HepG2 (cell line): Measurements from ENCODE around the gene RERE. TPM values are rescaled to one million over a fixed set of nuclear protein-coding genes. Genes with fewer than 3 reads are reported as not detected.
A peak's percentile ranks its signal among the peaks of the same experiment; 100 is the strongest.

Experiments used
- HMG20A ChIP-seq: IDR thresholded peaks from 2 replicates; pipeline ENCODE4 v1.6.1; 2016; ENCODE audit warnings: borderline replicate concordance
- LCORL ChIP-seq, 2 experiments: fragments of 450-650 bp in 1 of 2; sonication (generic) in 1 of 2; formaldehyde crosslinking in 1 of 2; IDR thresholded peaks; 2 replicates each; pipeline versions ENCODE4 v1.5.0 to v1.6.1; 2017 to 2020; ENCODE audit warnings: antibody characterized with exemption in 1 of 2, missing genetic modification reagents in 1 of 2
- PCBP1 ChIP-seq: fragments of 200-400 bp; formaldehyde crosslinking; IDR thresholded peaks from 2 replicates; pipeline ENCODE4 v1.6.1; 2017; ENCODE audit warnings: mild to moderate bottlenecking, low read depth, low read length, borderline replicate concordance
- POLR2G ChIP-seq: fragments of 200-400 bp; formaldehyde crosslinking; IDR thresholded peaks from 2 replicates; pipeline ENCODE4 v1.6.1; 2018; ENCODE audit warnings: mild to moderate bottlenecking, low read depth, low read length, moderate library complexity
- RBM22 ChIP-seq: fragments of 200-400 bp; formaldehyde crosslinking; optimal IDR thresholded peaks from 2 replicates; pipeline ENCODE3; 2017; ENCODE audit warnings: mild to moderate bottlenecking, low read length, moderate library complexity
- YEATS4 ChIP-seq: sonication (generic); formaldehyde crosslinking; IDR thresholded peaks from 2 replicates; pipeline ENCODE4 v1.4.0; 2020; ENCODE audit warnings: missing genetic modification reagents, borderline replicate concordance
- ZBTB38 ChIP-seq: sonication (generic); formaldehyde crosslinking; IDR thresholded peaks from 2 replicates; pipeline ENCODE4 v1.5.1; 2020; ENCODE audit warnings: mild to moderate bottlenecking, missing genetic modification reagents
- ZFY ChIP-seq: sonication (generic); formaldehyde crosslinking; IDR thresholded peaks from 2 replicates; pipeline ENCODE4 v1.4.0; 2020; ENCODE audit warnings: missing genetic modification reagents
- ZNF292 ChIP-seq: sonication (generic); formaldehyde crosslinking; IDR thresholded peaks from 2 replicates; pipeline ENCODE4 v1.8.1; 2022; ENCODE audit warnings: mild to moderate bottlenecking, low read depth, missing genetic modification reagents, borderline replicate concordance
- ZNF382 ChIP-seq: sonication (generic); formaldehyde crosslinking; IDR thresholded peaks from 2 replicates; pipeline ENCODE4 v1.5.0; 2020; ENCODE audit warnings: missing genetic modification reagents, mild to moderate bottlenecking, borderline replicate concordance
- ZNF543 ChIP-seq: sonication (generic); formaldehyde crosslinking; IDR thresholded peaks from 2 replicates; pipeline ENCODE4 v1.4.0; 2020; ENCODE audit warnings: mild to moderate bottlenecking, missing genetic modification reagents
- ZNF7 ChIP-seq: IDR thresholded peaks from 2 replicates; pipeline ENCODE4 v1.6.1; 2016; ENCODE audit warnings: missing biosample characterization, missing genetic modification reagents
- ZNF710 ChIP-seq: sonication (generic); formaldehyde crosslinking; IDR thresholded peaks from 2 replicates; pipeline ENCODE4 v1.5.0; 2020; ENCODE audit warnings: mild to moderate bottlenecking, missing genetic modification reagents, borderline replicate concordance
- polyA plus RNA-seq, 8 experiments: library from polyadenylated mRNA; depleted of rRNA in 3 of 8; stranded (reverse) in 7 of 8; unstranded in 1 of 8; fragments of >200 nt; fragmentation: Illumina TruSeq in 4 of 8; extraction: Trizol in 4 of 8; gene quantifications; 2 replicates each; pipeline versions ENCODE4 v1.2.1 to v1.2.3, GENCODE V29; 2011 to 2016; ENCODE audit warnings: low read depth in 4 of 8, missing spikeins in 1 of 8, mixed read lengths in 1 of 8; ENCODE audit not compliant: insufficient read depth in 1 of 8
- total RNA-seq, 5 experiments: library from RNA; depleted of rRNA; stranded (reverse); fragments of >200 nt; fragmentation: Illumina TruSeq; extraction: Trizol; gene quantifications; 2 replicates each; pipeline ENCODE4 v1.2.3, GENCODE V29; 2016; ENCODE audit warnings: low read depth in 1 of 5
- TF ChIP-seq, protein P1 (sequence below): sonication (generic); formaldehyde crosslinking; IDR thresholded peaks from 2 replicates; pipeline ENCODE4 v1.5.0; 2020; ENCODE audit warnings: mild to moderate bottlenecking, missing genetic modification reagents, borderline replicate concordance
- TF ChIP-seq, protein P2 (sequence below): sonication (generic); formaldehyde crosslinking; IDR thresholded peaks from 2 replicates; pipeline ENCODE4 v1.8.0; 2022; ENCODE audit warnings: mild to moderate bottlenecking, missing genetic modification reagents, borderline replicate concordance
- TF ChIP-seq, protein P3 (sequence below): IDR thresholded peaks from 2 replicates; pipeline ENCODE4 v1.6.1; 2016; ENCODE audit warnings: low read depth

RERE gene
- total and polyA plus RNA-seq, 2 of the 13 experiments (the other 11 are each of a cell fraction or from before 2014, with no cell fraction given) = 18.3 to 21.9 TPM

DNA sequence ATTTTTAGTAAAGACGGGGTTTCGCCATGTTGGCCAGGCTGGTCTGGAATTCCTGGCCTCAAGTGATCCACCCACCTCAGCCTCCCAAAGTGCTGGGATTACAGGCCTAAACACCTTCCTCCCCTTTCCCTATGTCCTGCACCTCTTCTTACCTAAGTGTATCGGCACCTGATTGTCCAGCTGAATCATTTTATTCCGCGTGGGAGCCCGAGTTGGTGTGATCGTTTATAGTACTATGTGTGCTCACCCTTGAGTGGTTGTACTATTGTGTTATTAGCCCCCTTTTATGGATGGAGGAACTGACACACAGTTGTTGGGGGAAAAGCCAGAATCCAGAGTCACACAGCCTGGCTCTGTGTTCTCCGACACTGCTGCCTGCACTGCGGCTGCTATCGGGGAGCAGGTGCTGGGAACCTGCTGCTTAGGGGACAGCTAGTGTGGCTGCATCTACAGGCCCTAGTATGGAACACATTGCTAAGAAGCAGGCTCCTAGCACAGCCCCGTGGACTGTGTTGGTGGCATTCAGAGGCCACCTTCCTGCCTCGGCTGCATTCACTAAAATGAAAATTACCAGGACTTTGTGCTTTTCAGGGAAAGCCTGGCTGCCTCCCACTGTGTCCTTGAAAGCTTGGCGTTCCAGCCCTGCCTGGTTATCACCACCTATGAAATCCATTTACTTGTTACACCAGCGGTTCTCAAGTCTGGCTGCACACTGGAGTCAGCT lies 39.4 kb upstream of the RERE start (continued):
- TF ChIP-seq, protein P1, sequence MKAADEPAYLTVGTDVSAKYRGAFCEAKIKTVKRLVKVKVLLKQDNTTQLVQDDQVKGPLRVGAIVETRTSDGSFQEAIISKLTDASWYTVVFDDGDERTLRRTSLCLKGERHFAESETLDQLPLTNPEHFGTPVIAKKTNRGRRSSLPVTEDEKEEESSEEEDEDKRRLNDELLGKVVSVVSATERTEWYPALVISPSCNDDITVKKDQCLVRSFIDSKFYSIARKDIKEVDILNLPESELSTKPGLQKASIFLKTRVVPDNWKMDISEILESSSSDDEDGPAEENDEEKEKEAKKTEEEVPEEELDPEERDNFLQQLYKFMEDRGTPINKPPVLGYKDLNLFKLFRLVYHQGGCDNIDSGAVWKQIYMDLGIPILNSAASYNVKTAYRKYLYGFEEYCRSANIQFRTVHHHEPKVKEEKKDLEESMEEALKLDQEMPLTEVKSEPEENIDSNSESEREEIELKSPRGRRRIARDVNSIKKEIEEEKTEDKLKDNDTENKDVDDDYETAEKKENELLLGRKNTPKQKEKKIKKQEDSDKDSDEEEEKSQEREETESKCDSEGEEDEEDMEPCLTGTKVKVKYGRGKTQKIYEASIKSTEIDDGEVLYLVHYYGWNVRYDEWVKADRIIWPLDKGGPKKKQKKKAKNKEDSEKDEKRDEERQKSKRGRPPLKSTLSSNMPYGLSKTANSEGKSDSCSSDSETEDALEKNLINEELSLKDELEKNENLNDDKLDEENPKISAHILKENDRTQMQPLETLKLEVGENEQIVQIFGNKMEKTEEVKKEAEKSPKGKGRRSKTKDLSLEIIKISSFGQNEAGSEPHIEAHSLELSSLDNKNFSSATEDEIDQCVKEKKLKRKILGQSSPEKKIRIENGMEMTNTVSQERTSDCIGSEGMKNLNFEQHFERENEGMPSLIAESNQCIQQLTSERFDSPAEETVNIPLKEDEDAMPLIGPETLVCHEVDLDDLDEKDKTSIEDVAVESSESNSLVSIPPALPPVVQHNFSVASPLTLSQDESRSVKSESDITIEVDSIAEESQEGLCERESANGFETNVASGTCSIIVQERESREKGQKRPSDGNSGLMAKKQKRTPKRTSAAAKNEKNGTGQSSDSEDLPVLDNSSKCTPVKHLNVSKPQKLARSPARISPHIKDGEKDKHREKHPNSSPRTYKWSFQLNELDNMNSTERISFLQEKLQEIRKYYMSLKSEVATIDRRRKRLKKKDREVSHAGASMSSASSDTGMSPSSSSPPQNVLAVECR = peak; percentile 37; the same call in 1 of the 2 replicates
- 0 out of 2 replicates have a peak, but pooled peaks have one; percentile 22 for TF ChIP-seq ZFY (CRISPR knock-in tag)
- TF ChIP-seq ZNF7 (CRISPR knock-in tag) = no peak
- TF ChIP-seq POLR2G = peak; percentile 71; the same call in 1 of the 2 replicates
- 0 out of 2 replicates have a peak, but pooled peaks have one; percentile 36 for TF ChIP-seq ZNF543 (CRISPR knock-in tag)
- TF ChIP-seq ZNF382 (CRISPR knock-in tag) = no peak
- peak; percentile 21; the same call in 1 of the 2 replicates for TF ChIP-seq HMG20A (CRISPR knock-in tag)
- no peak for TF ChIP-seq PCBP1
- peak; percentile 51 for TF ChIP-seq RBM22
- TF ChIP-seq LCORL (IDR thresholded peaks at IDR 0.05) = no peak
- 0 out of 2 replicates have a peak, but pooled peaks have one; percentile 58 for TF ChIP-seq LCORL (CRISPR knock-in tag; IDR thresholded peaks at IDR 0.05)
- TF ChIP-seq, protein P2, sequence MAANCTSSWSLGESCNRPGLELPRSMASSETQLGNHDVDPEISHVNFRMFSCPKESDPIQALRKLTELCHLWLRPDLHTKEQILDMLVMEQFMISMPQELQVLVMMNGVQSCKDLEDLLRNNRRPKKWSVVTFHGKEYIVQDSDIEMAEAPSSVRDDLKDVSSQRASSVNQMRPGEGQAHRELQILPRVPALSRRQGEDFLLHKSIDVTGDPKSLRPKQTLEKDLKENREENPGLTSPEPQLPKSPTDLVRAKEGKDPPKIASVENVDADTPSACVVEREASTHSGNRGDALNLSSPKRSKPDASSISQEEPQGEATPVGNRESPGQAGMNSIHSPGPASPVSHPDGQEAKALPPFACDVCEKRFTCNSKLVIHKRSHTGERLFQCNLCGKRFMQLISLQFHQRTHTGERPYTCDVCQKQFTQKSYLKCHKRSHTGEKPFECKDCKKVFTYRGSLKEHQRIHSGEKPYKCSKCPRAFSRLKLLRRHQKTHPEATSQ (CRISPR knock-in tag) = no peak
- TF ChIP-seq ZBTB38 (CRISPR knock-in tag) = 0 out of 2 replicates have a peak, but pooled peaks have one; percentile 28
- peak; percentile 33; the same call in 1 of the 2 replicates for TF ChIP-seq ZNF292
- TF ChIP-seq ZNF710 (CRISPR knock-in tag) = no peak
- TF ChIP-seq, protein P3, sequence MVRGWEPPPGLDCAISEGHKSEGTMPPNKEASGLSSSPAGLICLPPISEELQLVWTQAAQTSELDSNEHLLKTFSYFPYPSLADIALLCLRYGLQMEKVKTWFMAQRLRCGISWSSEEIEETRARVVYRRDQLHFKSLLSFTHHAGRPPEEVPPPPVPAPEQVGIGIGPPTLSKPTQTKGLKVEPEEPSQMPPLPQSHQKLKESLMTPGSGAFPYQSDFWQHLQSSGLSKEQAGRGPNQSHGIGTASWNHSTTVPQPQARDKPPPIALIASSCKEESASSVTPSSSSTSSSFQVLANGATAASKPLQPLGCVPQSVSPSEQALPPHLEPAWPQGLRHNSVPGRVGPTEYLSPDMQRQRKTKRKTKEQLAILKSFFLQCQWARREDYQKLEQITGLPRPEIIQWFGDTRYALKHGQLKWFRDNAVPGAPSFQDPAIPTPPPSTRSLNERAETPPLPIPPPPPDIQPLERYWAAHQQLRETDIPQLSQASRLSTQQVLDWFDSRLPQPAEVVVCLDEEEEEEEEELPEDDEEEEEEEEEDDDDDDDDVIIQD (CRISPR knock-in tag) = 0 out of 2 replicates have a peak, but pooled peaks have one; percentile 10
- no peak for TF ChIP-seq YEATS4
